GM12892 (cell line): Measurements from ENCODE around the gene HPCAL1.

Experiments
- DNase-seq: peaks from one replicate; pipeline ENCODE4 v3.0.0; 2011; ENCODE audit not compliant: insufficient read length
- FAIRE-seq: peaks from 2 replicates; lab custom pipeline; 2011; peaks lifted over from hg19 to GRCh38; lab: Jason Lieb, UNC
- POLR2A ChIP-seq: IDR thresholded peaks from 2 replicates; pipeline ENCODE4 v1.6.1; 2011; ENCODE audit warnings: low read depth, low read length, control low read depth
- POLR2AphosphoS5 ChIP-seq: IDR thresholded peaks from 2 replicates; pipeline ENCODE4 v1.6.1; 2011; ENCODE audit warnings: low read depth, low read length, control low read depth
- TAF1 ChIP-seq: IDR thresholded peaks from 2 replicates; pipeline ENCODE4 v1.6.1; 2011; ENCODE audit warnings: low read depth, mild to moderate bottlenecking, control low read depth, low read length, borderline replicate concordance

HPCAL1 gene

DNA sequence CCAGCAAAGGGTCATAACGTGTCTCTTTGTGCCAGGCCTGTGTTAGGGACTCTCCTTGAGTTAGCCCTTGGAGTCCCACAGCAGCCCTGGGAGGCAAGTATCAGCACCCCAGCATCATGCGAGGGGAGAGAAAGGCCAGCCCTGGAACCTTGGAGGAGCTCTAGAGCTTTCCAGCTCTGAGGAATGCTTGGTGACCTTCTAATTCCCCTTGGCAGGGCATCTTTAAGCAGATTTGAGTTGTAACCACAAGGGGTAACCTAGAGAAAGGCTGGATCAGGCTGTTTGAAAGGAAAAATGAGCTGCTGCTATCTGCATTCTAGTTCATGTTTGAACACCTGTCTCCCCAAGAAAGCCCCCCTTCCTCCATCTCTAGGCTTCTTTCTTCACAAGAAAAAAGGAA, 169.3 kb downstream of the HPCAL1 start:
- DNase-seq, result no peak
- no peak for TF ChIP-seq TAF1
- TF ChIP-seq POLR2AphosphoS5, result no peak
- no peak for TF ChIP-seq POLR2A
- no peak for FAIRE-seq

- no peak for DNase-seq
- no peak for TF ChIP-seq TAF1
- no peak for TF ChIP-seq POLR2A
- no peak for TF ChIP-seq POLR2AphosphoS5
- no peak for FAIRE-seq
These were observed 170.5 kb downstream of the HPCAL1 start for GRCh38 chr2:10473121-10473756.

DNA sequence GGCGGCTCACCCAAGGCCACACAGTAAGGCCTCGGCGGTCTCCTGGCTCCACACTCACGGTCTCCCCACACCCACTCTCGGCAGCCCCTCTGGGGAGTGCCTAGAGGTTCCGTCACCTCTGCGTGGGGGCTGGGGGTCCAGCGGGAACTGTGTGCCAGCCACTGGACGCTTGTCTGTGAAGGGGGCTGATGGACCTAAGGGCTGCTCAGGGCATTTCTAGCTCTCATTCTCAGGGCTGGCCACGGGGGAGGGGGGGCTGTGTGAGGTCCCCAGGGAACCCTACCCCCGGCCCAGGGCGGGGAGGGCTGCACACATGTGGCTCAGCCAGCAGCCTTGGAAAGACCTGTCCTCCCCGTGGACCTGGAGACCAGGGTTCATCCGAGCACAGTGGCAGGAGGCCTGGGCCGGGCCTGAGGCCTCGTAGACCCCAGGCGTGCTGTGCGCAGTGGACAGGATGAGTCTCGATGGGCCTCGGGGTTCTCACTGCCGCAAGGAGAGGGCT, 172.6 kb downstream of the HPCAL1 start:
- FAIRE-seq (no peak), DNase-seq (no peak)
- TF ChIP-seq TAF1 (no peak), POLR2A (no peak), POLR2AphosphoS5 (no peak)

- no peak for FAIRE-seq
- TF ChIP-seq TAF1 (no peak), POLR2AphosphoS5 (no peak), POLR2A (no peak)
- DNase-seq, result no peak
These were observed 173.3 kb downstream of the HPCAL1 start for GRCh38 chr2:10475811-10476660.

- FAIRE-seq (no peak), DNase-seq (no peak)
- TF ChIP-seq POLR2A (no peak), POLR2AphosphoS5 (no peak), TAF1 (no peak)
These were observed 174.2 kb downstream of the HPCAL1 start for GRCh38 chr2:10476723-10477442.
